Endodermal cell (in vitro differentiated cells): Measurements from ENCODE around the gene MCMBP. TPM values are rescaled to one million over a fixed set of nuclear protein-coding genes. Genes with fewer than 3 reads are reported as not detected.

Experiments used
- DNase-seq: peaks from one replicate; pipeline ENCODE4 v3.0.0-alpha.2; 2017
- H3K27ac ChIP-seq: 2 replicates; pipeline ENCODE4 v1.5.1; 2013; ENCODE audit warnings: mild to moderate bottlenecking, low read depth, low read length, moderate library complexity
- H3K27me3 ChIP-seq: 2 replicates; pipeline ENCODE4 v1.6.1; 2013; ENCODE audit warnings: mild to moderate bottlenecking, low read length, moderate library complexity; ENCODE audit not compliant: insufficient read depth, control insufficient read depth, poor library complexity, severe bottlenecking
- H3K36me3 ChIP-seq: 2 replicates; pipeline ENCODE4 v1.7.0; 2013; ENCODE audit warnings: mild to moderate bottlenecking, low read length, moderate library complexity; ENCODE audit not compliant: control insufficient read depth, insufficient read depth
- H3K4me1 ChIP-seq: one replicate; pipeline ENCODE4 v1.7.0; 2013; ENCODE audit warnings: low read length; ENCODE audit not compliant: control insufficient read depth, insufficient read depth
- H3K4me3 ChIP-seq: 2 replicates; pipeline ENCODE4 v1.5.1; 2013; ENCODE audit warnings: mild to moderate bottlenecking, low read length, moderate library complexity
- H3K9ac ChIP-seq: 2 replicates; pipeline ENCODE4 v1.6.1; 2013; ENCODE audit warnings: mild to moderate bottlenecking, low read length, moderate library complexity; ENCODE audit not compliant: poor library complexity, severe bottlenecking; ENCODE audit errors: extremely low read depth
- H3K9me3 ChIP-seq: 2 replicates; pipeline ENCODE4 v1.6.1; 2013; ENCODE audit warnings: mild to moderate bottlenecking, low read length, moderate library complexity; ENCODE audit not compliant: control insufficient read depth
- H3K27ac Mint-ChIP-seq: 2 replicates; pipeline ENCODE4 v1.8.0; 2020; ENCODE audit warnings: mixed read lengths
- H3K27me3 Mint-ChIP-seq: 2 replicates; pipeline ENCODE4 v1.8.0; 2021; ENCODE audit warnings: mild to moderate bottlenecking, mixed read lengths; ENCODE audit not compliant: insufficient read depth
- H3K36me3 Mint-ChIP-seq: 2 replicates; pipeline ENCODE4 v1.8.0; 2020; ENCODE audit warnings: low read depth, mixed read lengths
- H3K4me1 Mint-ChIP-seq: 2 replicates; pipeline ENCODE4 v1.8.0; 2020; ENCODE audit warnings: mixed read lengths
- H3K4me3 Mint-ChIP-seq: 2 replicates; pipeline ENCODE4 v1.8.0; 2020; ENCODE audit warnings: mild to moderate bottlenecking, moderate library complexity, mixed read lengths
- H3K9me3 Mint-ChIP-seq: 2 replicates; pipeline ENCODE4 v1.8.0; 2020; ENCODE audit warnings: mild to moderate bottlenecking, mixed read lengths
- CTCF ChIP-seq: fragments of 200-600 bp; sonication (generic); conservative IDR thresholded peaks from 2 replicates; pipeline ENCODE4 v1.5.0; 2021; ENCODE audit warnings: antibody characterized with exemption, mild to moderate bottlenecking
- WGBS, 2 experiments: methylation state at CpG; one replicate each; pipeline versions ENCODE4 v1.1.5 to v1.1.7; 2013; ENCODE audit warnings: missing lambda C conversion rate in 2 of 2, mixed read lengths in 1 of 2; ENCODE audit not compliant: insufficient coverage in 1 of 2, insufficient read length in 1 of 2; 5-methylcytosine and 5-hydroxymethylcytosine counted together
- total RNA-seq, 2 donors: library from RNA; stranded (reverse); fragmentation: NEBNext Ultra II Directional in 1 of 2; extraction: Animal tissue kit (Norgen Biotek cat#: 25700) in 1 of 2; gene quantifications; 2 replicates in 1 of 2; 3 replicates in 1 of 2; pipeline ENCODE4 v1.2.1, GENCODE V29; 2021

MCMBP gene
- total RNA-seq, 2 donors from 2014 or later, result 96.6 to 98.9 TPM

GRCh38 chr10:119903946-119904666 is 31.5 kb upstream of the MCMBP start:
- no peak for TF ChIP-seq CTCF
- Histone ChIP-seq H3K9me3 (no peaks in the 10 kb centered on the region), H3K9ac (no peak overlapping the region), H3K4me3 (no peak overlapping the region), H3K27me3 (no peaks in the 10 kb centered on the region), H3K27ac (no peak overlapping the region), H3K36me3 (peaks cover 79% of the 10 kb centered on the region), H3K4me1 (no peaks in the 10 kb centered on the region)
- no peak overlapping the region for H3K4me3 Mint-ChIP-seq
- no peaks in the 10 kb centered on the region for H3K4me1 Mint-ChIP-seq
- no peaks in the 10 kb centered on the region for H3K27me3 Mint-ChIP-seq
- peaks cover 64% of the 10 kb centered on the region for H3K36me3 Mint-ChIP-seq
- no peak overlapping the region for H3K27ac Mint-ChIP-seq
- no peak for DNase-seq
- no peaks in the 10 kb centered on the region for H3K9me3 Mint-ChIP-seq
- WGBS, 2 experiments, result 91 to 94% methylated on average over 13 to 16 of the region's 16 CpGs

- DNase-seq, result peak; percentile 11
- no peak for TF ChIP-seq CTCF
- no peak overlapping the region for H3K27ac Mint-ChIP-seq
- H3K27me3 ChIP-seq, result no peaks in the 10 kb centered on the region
- no peak overlapping the region for H3K4me3 Mint-ChIP-seq
- H3K9me3 ChIP-seq, result no peaks in the 10 kb centered on the region
- H3K9me3 Mint-ChIP-seq, result no peaks in the 10 kb centered on the region
- H3K27ac ChIP-seq, result no peak overlapping the region
- WGBS, 2 experiments, result 88 to 94% methylated on average over 3 to 4 of the region's 4 CpGs
- peaks cover 2% of the 10 kb centered on the region for H3K4me1 ChIP-seq
- no peak overlapping the region for H3K9ac ChIP-seq
- H3K27me3 Mint-ChIP-seq, result no peaks in the 10 kb centered on the region
- no peak overlapping the region for H3K4me3 ChIP-seq
- peaks cover 24% of the 10 kb centered on the region for H3K4me1 Mint-ChIP-seq
- peaks cover 52% of the 10 kb centered on the region for H3K36me3 Mint-ChIP-seq
- H3K36me3 ChIP-seq, result peaks cover 67% of the 10 kb centered on the region
These were observed 25.9 kb upstream of the MCMBP start for GRCh38 chr10:119898577-119898976.

- Mint-ChIP-seq H3K27ac (no peak overlapping the region), H3K27me3 (no peaks in the 10 kb centered on the region), H3K9me3 (peaks cover 2% of the 10 kb centered on the region), H3K4me1 (peaks cover 27% of the 10 kb centered on the region), H3K36me3 (peaks cover 43% of the 10 kb centered on the region), H3K4me3 (no peak overlapping the region)
- Histone ChIP-seq H3K9me3 (no peaks in the 10 kb centered on the region), H3K4me3 (no peak overlapping the region), H3K9ac (no peak overlapping the region), H3K27me3 (no peaks in the 10 kb centered on the region), H3K4me1 (peaks cover 2% of the 10 kb centered on the region), H3K27ac (no peak overlapping the region), H3K36me3 (peaks cover 56% of the 10 kb centered on the region)
- DNase-seq, result peak; percentile 25
- no peak for TF ChIP-seq CTCF
- WGBS, 2 experiments, result 95 to 96% methylated on average over 4 to 8 of the region's 9 CpGs
These were observed 24.5 kb upstream of the MCMBP start for GRCh38 chr10:119896937-119897770.
